Measurements from ENCODE around the gene PSMA6. TPM values are rescaled to one million over a fixed set of nuclear protein-coding genes. Genes with fewer than 3 reads are reported as not detected.

PSMA6 gene
- total RNA-seq, 1 experiment from 2014 or later = 307 TPM

GRCh38 chr14:35351497-35351896 lies 59.3 kb downstream of the PSMA6 start:
- Histone ChIP-seq H3K9me2 (replicated peaks; ENCODE audit: low read length) (no peaks in the 10 kb centered on the region), H3K27me3 (ENCODE audit: low read length) (no peaks in the 10 kb centered on the region), H3K4me3 (ENCODE audit: low read length) (no peak overlapping the region), H3K27ac (ENCODE audit: low read length) (no peak overlapping the region), H3K36me3 (ENCODE audit: low read depth, low read length) (no peaks in the 10 kb centered on the region), H3K9ac (ENCODE audit: low read length) (no peak overlapping the region), H3F3A (ENCODE audit: low read length, unreplicated experiment) (no peaks in the 10 kb centered on the region), H2AFZ (ENCODE audit: low read length) (no peak overlapping the region), H4K20me1 (ENCODE audit: low read length) (no peaks in the 10 kb centered on the region), H3K4me1 (ENCODE audit: insufficient read depth, low read length) (peaks cover 17% of the 10 kb centered on the region), H3K9me3 (ENCODE audit: low read length) (no peaks in the 10 kb centered on the region), H3K4me2 (ENCODE audit: low read length) (no peak overlapping the region), H3K79me2 (ENCODE audit: low read length) (no peaks in the 10 kb centered on the region)
- intact Hi-C loops (cut with micrococcal nuclease) = no loop called here
- ChIA-PET POLR2A (ENCODE audit: unreplicated experiment) (no interaction called here), CTCF (no interaction called here)
- DNase-seq = no peak
- no peak for TF ChIP-seq EZH2 (IDR thresholded peaks at IDR 0.05; ENCODE audit: low read length, unreplicated experiment)
- no peak for TF ChIP-seq CTCF (conservative IDR thresholded peaks at IDR 0.05; ENCODE audit: low read depth, low read length)
- no peak for TF ChIP-seq EZH2phosphoT487 (IDR thresholded peaks at IDR 0.05; ENCODE audit: borderline replicate concordance, low read length)
- ATAC-seq = no peak
- BruUV-seq (replicated peaks) = no TSS peak

- no peak overlapping the region for H3K27ac ChIP-seq (ENCODE audit: low read length)
- H3K36me3 ChIP-seq (ENCODE audit: low read depth, low read length) = no peaks in the 10 kb centered on the region
- H3K4me2 ChIP-seq (ENCODE audit: low read length) = no peak overlapping the region
- no peak overlapping the region for H3K4me3 ChIP-seq (ENCODE audit: low read length)
- ATAC-seq = no peak
- no peaks in the 10 kb centered on the region for H3K9me2 ChIP-seq (replicated peaks; ENCODE audit: low read length)
- no peaks in the 10 kb centered on the region for H3K27me3 ChIP-seq (ENCODE audit: low read length)
- no TSS peak for BruUV-seq (replicated peaks)
- ChIA-PET CTCF (no interaction called here), POLR2A (ENCODE audit: unreplicated experiment) (no interaction called here)
- no peak overlapping the region for H3K9ac ChIP-seq (ENCODE audit: low read length)
- intact Hi-C loops (cut with micrococcal nuclease) = no loop called here
- TF ChIP-seq EZH2phosphoT487 (IDR thresholded peaks at IDR 0.05; ENCODE audit: borderline replicate concordance, low read length) (no peak), EZH2 (IDR thresholded peaks at IDR 0.05; ENCODE audit: low read length, unreplicated experiment) (no peak), CTCF (conservative IDR thresholded peaks at IDR 0.05; ENCODE audit: low read depth, low read length) (no peak)
- H2AFZ ChIP-seq (ENCODE audit: low read length) = no peak overlapping the region
- H3K4me1 ChIP-seq (ENCODE audit: insufficient read depth, low read length) = peaks cover 20% of the 10 kb centered on the region
- no peaks in the 10 kb centered on the region for H4K20me1 ChIP-seq (ENCODE audit: low read length)
- H3K79me2 ChIP-seq (ENCODE audit: low read length) = no peaks in the 10 kb centered on the region
- H3F3A ChIP-seq (ENCODE audit: low read length, unreplicated experiment) = no peaks in the 10 kb centered on the region
- no peak for DNase-seq
- H3K9me3 ChIP-seq (ENCODE audit: low read length) = no peaks in the 10 kb centered on the region
Measured at GRCh38 chr14:35351897-35352273, 59.7 kb downstream of the PSMA6 start.

GRCh38 chr14:35352274-35353233 lies 60.4 kb downstream of the PSMA6 start:
- no peak overlapping the region for H3K4me2 ChIP-seq (ENCODE audit: low read length)
- no peak overlapping the region for H3K27ac ChIP-seq (ENCODE audit: low read length)
- no peaks in the 10 kb centered on the region for H3F3A ChIP-seq (ENCODE audit: low read length, unreplicated experiment)
- H3K36me3 ChIP-seq (ENCODE audit: low read depth, low read length) = no peaks in the 10 kb centered on the region
- POLR2A ChIA-PET (ENCODE audit: unreplicated experiment) = no interaction called here
- ATAC-seq = no peak
- H4K20me1 ChIP-seq (ENCODE audit: low read length) = no peaks in the 10 kb centered on the region
- H3K9me2 ChIP-seq (replicated peaks; ENCODE audit: low read length) = no peaks in the 10 kb centered on the region
- no peak overlapping the region for H2AFZ ChIP-seq (ENCODE audit: low read length)
- DNase-seq = no peak
- TF ChIP-seq EZH2 (IDR thresholded peaks at IDR 0.05; ENCODE audit: low read length, unreplicated experiment) (no peak), EZH2phosphoT487 (IDR thresholded peaks at IDR 0.05; ENCODE audit: borderline replicate concordance, low read length) (no peak), CTCF (conservative IDR thresholded peaks at IDR 0.05; ENCODE audit: low read depth, low read length) (no peak)
- intact Hi-C loops (cut with micrococcal nuclease) = no loop called here
- H3K4me3 ChIP-seq (ENCODE audit: low read length) = no peak overlapping the region
- H3K79me2 ChIP-seq (ENCODE audit: low read length) = no peaks in the 10 kb centered on the region
- BruUV-seq (replicated peaks) = no TSS peak
- H3K4me1 ChIP-seq (ENCODE audit: insufficient read depth, low read length) = peaks cover 20% of the 10 kb centered on the region
- H3K27me3 ChIP-seq (ENCODE audit: low read length) = no peaks in the 10 kb centered on the region
- no peaks in the 10 kb centered on the region for H3K9me3 ChIP-seq (ENCODE audit: low read length)
- no peak overlapping the region for H3K9ac ChIP-seq (ENCODE audit: low read length)
- CTCF ChIA-PET = no interaction called here

Measured in PC-3 (cell line).